ENCODE measurements around the gene COBLL1.
"Not testable (repeated sequence)": the region's sequence is repeated elsewhere in the genome, so short reads cannot be mapped to it uniquely, and the experiment has no call there.

COBLL1 gene

DNA sequence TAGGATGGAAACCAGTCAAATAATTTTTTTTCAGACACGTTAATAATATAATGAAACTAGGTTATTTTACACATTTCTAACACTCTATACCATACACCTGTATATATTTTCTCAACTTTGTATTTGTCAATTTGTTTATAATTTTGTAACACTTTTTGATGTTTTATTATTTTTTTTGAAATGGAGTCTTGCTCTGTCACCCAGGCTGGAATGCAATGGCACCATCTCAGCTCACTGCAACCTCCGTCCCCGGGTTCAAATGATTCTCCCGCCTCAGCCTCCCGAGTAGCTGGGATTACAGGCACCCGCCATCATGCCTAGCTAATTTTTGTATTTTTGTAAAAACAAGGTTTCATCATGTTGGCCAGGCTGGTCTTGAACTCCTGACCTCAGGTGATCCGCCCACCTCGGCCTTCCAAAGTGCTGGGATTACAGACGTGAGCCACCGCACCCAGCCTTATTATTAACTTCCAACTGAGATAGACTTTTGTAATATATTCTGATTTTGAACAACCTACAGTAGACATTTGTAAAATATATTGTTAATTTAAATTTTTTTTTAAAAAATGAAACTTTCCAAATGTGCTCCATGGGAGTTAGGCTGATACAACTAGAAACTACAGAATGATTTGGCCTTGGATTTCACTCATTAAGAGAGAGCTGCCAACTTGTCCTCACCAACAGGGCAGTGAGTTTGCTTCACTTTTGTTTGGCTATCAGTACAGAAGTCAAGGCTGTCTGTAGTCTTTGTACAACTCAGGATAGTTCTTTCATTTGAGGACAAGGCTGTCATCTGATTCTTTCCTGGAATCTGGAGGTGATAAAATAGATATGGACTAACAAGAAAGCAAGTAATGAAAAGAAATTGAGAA is 33.9 kb upstream of the COBLL1 start:
- H3K4me3 ChIP-seq, result no peak overlapping the region
- no peak overlapping the region for H3K4me2 ChIP-seq
- H3K9me3 ChIP-seq, result no peaks in the 10 kb centered on the region
- TF ChIP-seq Cebpa-rat (IDR thresholded peaks at IDR 0.05), result no peak
- H4K20me1 ChIP-seq, result no peaks in the 10 kb centered on the region
- H3K27ac ChIP-seq, result no peak overlapping the region
- peaks cover 8% of the 10 kb centered on the region for H3K4me1 ChIP-seq
- no peaks in the 10 kb centered on the region for H3K36me3 ChIP-seq
- H3K9ac ChIP-seq, result no peak overlapping the region
- no peaks in the 10 kb centered on the region for H3K27me3 ChIP-seq

DNA sequence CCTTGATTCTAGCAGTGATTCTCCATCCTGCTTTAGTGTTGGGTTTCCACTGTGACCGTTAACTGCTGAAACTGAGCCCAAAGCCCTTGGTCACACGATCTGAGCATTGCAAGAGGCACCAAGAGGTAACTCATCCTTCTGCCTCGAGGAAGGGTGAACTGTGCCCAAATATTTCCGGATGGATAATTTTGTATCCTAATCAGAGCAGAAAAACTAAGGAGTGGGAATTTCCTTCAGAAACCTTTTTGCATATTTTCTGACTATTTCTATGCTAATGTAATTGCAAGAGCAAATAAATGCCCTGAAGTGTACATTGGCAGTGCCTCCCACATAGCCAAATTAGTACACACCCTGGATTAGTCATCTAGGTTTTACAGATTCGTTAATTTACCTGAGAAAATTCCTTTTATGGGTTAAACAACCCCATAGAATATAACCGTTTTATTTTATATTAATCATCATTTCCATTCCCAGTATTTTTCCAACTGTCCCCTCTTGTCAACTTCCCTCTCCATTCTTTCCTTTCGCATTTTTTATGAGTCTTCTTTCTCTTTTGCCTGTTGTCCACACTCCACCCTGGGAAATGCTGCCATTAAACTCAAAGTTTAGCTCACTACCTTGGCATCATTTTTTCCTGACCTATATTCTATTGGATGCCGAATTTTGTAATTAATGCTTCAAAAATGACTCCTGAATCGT is 31.7 kb upstream of the COBLL1 start:
- Histone ChIP-seq H3K4me1 (peaks cover 8% of the 10 kb centered on the region), H3K36me3 (no peaks in the 10 kb centered on the region), H4K20me1 (no peaks in the 10 kb centered on the region), H3K4me3 (no peak overlapping the region), H3K27ac (no peak overlapping the region), H3K9ac (no peak overlapping the region), H3K9me3 (no peaks in the 10 kb centered on the region), H3K4me2 (no peak overlapping the region), H3K27me3 (no peaks in the 10 kb centered on the region)
- no peak for TF ChIP-seq Cebpa-rat (IDR thresholded peaks at IDR 0.05)

DNA sequence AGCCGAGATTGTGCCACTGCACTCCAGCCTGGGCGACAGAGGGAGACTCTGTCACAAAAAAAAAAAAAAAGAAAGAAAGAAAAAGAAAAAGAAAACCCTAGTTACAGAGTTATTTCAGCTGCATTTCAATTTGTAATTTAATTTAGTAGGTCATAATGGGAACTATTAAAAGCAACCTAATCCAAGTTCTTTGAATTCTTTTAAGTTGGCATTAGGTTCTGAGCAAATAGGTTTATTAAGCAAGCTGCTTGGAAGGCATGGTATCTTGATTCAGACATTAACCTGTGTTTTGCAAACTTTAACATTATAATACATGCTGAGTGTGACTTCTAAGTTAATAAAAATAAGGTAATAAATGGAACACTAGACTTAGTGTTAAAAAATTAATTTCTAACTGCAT is 29.8 kb upstream of the COBLL1 start:
- Histone ChIP-seq H3K27me3 (no peaks in the 10 kb centered on the region), H3K4me2 (no peak overlapping the region), H4K20me1 (no peaks in the 10 kb centered on the region)

GRCh38 chr2:164869420-164869772 is 27.8 kb upstream of the COBLL1 start:
- no peaks in the 10 kb centered on the region for H3K9me3 ChIP-seq
- H3K4me1 ChIP-seq, result peaks cover 4% of the 10 kb centered on the region; the same call in 1 of the 2 replicates
- no peak for TF ChIP-seq Cebpa-rat (IDR thresholded peaks at IDR 0.05)
- no peak overlapping the region for H3K4me3 ChIP-seq
- no peak overlapping the region for H3K9ac ChIP-seq
- no peak overlapping the region for H3K4me2 ChIP-seq
- H3K27ac ChIP-seq, result no peak overlapping the region
- no peaks in the 10 kb centered on the region for H3K27me3 ChIP-seq
- no peaks in the 10 kb centered on the region for H4K20me1 ChIP-seq
- H3K36me3 ChIP-seq, result no peaks in the 10 kb centered on the region

More for the DNA sequence above, 29.8 kb upstream of the COBLL1 start:
- H3K27ac ChIP-seq, result no peak overlapping the region
- H3K36me3 ChIP-seq, result no peaks in the 10 kb centered on the region
- H3K4me3 ChIP-seq, result no peak overlapping the region
- H3K9ac ChIP-seq, result no peak overlapping the region
- no peak for TF ChIP-seq Cebpa-rat (IDR thresholded peaks at IDR 0.05)
- H3K4me1 ChIP-seq, result peaks cover under 1% of the 10 kb centered on the region; the same call in 1 of the 2 replicates
- H3K9me3 ChIP-seq, result no peaks in the 10 kb centered on the region

DNA sequence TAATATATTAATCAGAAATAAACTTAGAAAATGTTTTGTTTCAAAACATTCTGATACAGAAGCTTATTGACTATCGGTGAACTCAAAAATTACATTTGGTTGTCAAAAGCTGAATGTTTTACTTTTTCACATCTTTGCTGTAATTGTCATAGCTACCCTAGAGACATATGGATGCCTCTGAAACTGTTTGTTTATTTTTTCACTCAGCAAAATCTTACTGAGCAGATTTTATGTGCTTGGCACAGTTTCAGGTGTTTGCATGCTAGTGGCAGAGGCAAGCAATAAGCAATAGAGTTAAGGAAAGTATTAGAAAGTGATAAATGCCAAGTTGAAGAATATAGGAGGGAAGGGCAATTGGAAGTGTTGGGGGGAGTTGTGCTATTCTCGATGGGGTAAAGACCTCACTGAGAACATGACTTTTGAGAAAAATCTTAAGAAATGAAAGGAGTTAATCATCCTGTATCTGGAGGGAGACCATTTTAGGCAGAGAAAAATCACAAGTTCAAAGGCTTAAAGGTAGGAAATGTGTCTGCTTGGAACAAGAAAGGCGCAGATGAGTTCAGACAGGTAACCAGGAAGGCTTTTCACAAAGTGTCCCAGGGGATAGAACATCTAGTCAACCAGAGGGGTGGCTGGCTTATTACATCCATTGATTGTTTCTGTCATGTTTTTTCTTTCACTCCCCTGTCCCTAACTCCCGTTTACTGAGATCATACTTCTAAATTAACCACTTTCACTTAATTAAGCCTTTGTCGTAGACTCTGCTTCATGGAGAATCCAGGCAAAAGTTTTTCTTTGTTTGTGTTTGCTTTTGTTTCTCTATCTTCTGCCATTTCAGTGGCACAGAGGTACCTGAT is 27.2 kb upstream of the COBLL1 start:
- peaks cover 4% of the 10 kb centered on the region; the same call in 1 of the 2 replicates for H3K4me1 ChIP-seq
- H3K4me2 ChIP-seq, result no peak overlapping the region
- TF ChIP-seq Cebpa-rat (IDR thresholded peaks at IDR 0.05), result no peak
- no peaks in the 10 kb centered on the region for H4K20me1 ChIP-seq
- no peaks in the 10 kb centered on the region for H3K9me3 ChIP-seq
- no peaks in the 10 kb centered on the region for H3K27me3 ChIP-seq
- H3K36me3 ChIP-seq, result no peaks in the 10 kb centered on the region
- no peak overlapping the region for H3K4me3 ChIP-seq
- H3K27ac ChIP-seq, result no peak overlapping the region
- no peak overlapping the region for H3K9ac ChIP-seq

- H4K20me1 ChIP-seq, result no peaks in the 10 kb centered on the region
- no peak overlapping the region for H3K27ac ChIP-seq
- H3K9ac ChIP-seq, result no peak overlapping the region
- no peak for TF ChIP-seq Cebpa-rat (IDR thresholded peaks at IDR 0.05)
- H3K9me3 ChIP-seq, result no peaks in the 10 kb centered on the region
- H3K27me3 ChIP-seq, result no peaks in the 10 kb centered on the region
- H3K36me3 ChIP-seq, result no peaks in the 10 kb centered on the region
- no peak overlapping the region for H3K4me2 ChIP-seq
- peaks cover 4% of the 10 kb centered on the region; the same call in 1 of the 2 replicates for H3K4me1 ChIP-seq
- no peak overlapping the region for H3K4me3 ChIP-seq
Observed at GRCh38 chr2:164867779-164868397, 26.3 kb upstream of the COBLL1 start.

DNA sequence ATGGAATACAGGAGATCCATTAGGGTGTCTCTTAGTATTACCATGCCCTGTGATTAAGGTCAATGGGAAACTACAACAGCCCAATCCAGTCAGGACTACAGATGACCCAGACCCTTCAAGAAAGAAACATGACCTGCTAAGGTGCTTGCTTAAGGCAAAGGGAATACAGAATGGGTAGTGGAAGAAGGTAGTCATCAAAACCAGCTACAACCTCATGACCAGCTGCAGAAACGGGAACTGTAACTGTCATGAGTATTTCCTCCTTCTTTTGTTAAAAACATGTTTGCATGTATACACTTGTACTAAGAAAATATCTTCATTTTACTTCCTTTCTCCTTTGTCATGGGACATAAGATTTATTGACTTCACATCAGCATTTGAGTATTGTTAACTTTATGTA is 24.8 kb upstream of the COBLL1 start:
- H3K27ac ChIP-seq, H3K9me3 ChIP-seq, H3K36me3 ChIP-seq, H3K4me3 ChIP-seq, H3K9ac ChIP-seq, H3K4me1 ChIP-seq, H4K20me1 ChIP-seq, H3K27me3 ChIP-seq: not testable (repeated sequence)
- peak overlapping the region; percentile 3; the same call in 1 of the 2 replicates for H3K4me2 ChIP-seq

DNA sequence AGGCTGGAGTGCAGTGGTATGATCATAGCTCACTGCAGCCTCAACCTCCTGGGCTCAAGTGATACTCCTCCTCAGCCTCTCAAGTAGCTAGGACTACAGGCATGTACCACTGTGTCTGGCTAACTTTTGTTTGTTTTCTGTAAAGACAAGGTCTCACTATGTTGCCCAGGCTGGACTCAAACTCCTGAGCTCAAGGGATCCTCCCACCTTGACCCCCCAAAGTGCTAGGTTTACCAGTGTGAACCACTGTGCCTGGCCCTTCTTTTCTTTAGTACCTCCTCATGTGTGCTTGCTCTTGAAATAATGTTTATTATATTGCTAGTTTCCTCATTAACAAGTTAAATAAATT is 19.0 kb upstream of the COBLL1 start:
- no peak for TF ChIP-seq Cebpa-rat (IDR thresholded peaks at IDR 0.05)
- no peaks in the 10 kb centered on the region for H3K9me3 ChIP-seq
- no peak overlapping the region for H3K4me3 ChIP-seq
- no peaks in the 10 kb centered on the region for H3K36me3 ChIP-seq
- H3K9ac ChIP-seq, result no peak overlapping the region
- H3K27ac ChIP-seq, result no peak overlapping the region
- no peaks in the 10 kb centered on the region for H3K27me3 ChIP-seq
- no peaks in the 10 kb centered on the region for H3K4me1 ChIP-seq
- H3K4me2 ChIP-seq, result no peak overlapping the region
- H4K20me1 ChIP-seq, result no peaks in the 10 kb centered on the region

DNA sequence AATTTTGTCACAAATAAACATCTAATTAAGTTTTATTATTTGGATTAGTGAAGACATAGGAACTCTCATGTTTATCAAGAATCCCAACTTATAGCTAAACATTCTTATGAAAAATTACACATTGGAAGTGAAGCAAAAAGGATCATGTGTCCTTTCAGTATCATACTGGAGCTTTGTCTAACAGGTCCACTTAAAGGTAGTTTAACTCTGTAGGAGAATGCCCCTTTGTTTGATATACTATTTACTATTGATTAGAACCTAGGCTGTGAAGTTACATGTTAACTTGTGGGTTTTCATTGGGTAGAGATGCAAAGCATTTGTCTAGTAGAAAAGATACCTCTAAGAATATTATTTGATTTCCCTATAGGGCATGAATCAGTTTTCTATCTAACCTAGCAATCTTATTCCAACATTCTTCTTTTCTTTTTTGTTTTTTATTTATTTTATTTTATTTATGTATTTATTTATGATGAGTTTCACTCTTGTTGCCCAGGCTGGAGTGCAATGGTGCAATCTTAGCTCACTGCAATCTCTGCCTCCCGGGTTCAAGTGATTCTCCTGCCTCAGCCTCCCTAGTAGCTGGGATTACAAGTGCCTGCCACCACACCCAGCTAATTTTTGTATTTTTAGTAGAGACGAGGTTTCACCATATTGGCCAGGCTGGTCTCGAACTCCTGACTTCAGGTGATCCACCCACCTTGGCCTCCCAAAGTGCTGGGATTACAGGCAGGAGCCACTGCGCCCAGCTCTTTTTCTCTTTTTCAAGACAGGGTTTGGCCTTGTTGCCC is 18.5 kb upstream of the COBLL1 start:
- not testable (repeated sequence) for H3K4me3 ChIP-seq, H3K9ac ChIP-seq, H3K36me3 ChIP-seq, H3K27me3 ChIP-seq, H3K27ac ChIP-seq, H3K4me1 ChIP-seq, H3K9me3 ChIP-seq, H4K20me1 ChIP-seq, H3K4me2 ChIP-seq
